Stimulated activated CD4-positive, alpha-beta T cell treated with anti-CD3 and anti-CD28 coated beads, TNF-alpha, amount 100 ng/mL, for 1 hour (primary cell): ENCODE data around the gene CPM.
"Not testable (repeated sequence)": the region's sequence is repeated elsewhere in the genome, so short reads cannot be mapped to it uniquely, and the experiment has no call there.

Experiments used
- DNase-seq, 3 donors: peaks; one replicate each; pipeline ENCODE4 v3.0.0-alpha.2; 2020; ENCODE audit warnings: low read depth in 3 of 3, low spot score in 1 of 3

Gene CPM

DNA sequence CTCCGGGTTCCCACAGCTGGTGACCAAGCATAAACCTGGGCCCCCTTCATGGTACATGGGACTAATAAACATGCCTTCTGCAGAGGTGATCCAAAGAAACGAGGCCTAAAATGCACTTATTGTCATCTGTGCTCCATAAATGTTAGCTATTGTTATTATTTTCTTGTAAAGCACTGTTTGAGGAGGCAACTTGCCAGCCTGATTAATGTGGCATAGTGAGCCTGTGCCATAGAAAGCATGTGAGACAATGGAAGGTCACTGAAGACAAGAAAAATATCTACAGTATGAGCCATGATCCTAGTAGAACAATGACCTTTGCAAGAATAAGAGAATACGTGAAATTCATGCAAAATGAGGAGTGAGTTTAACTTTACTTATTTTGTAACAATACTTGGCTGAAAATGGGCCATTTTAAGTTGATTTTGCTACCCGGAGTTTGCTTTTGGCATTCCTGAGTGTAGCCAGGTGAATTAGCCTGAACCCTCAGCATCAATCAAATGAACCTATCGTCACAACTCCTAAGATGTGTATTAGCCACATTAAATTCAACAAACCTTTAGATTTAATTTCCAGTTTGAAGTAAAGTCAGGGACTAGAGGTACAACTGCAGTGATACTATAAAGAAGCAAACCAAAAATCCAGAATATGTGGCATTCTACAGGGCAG, 52.2 kb downstream of the CPM start:
- DNase-seq = no peak

DNA sequence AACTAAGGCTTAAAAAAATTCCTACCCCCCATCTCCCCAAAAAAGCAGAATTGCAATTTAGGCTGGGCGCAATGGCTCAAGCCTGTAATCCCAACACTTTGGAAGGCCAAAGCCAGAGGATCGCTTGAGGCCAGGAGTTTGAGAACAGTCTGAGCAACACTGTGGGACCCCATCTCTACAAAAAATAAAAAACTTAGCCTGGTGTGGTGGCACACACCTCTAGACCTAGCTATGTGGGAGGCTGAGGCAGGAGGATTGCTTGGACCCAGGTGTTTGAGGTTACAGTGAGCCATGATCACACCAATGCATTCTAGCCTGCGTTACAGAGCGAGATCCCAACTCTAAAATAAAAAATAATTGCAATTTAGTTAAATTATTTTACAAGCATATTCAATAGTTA, 54.1 kb downstream of the CPM start:
- DNase-seq = no peak

DNA sequence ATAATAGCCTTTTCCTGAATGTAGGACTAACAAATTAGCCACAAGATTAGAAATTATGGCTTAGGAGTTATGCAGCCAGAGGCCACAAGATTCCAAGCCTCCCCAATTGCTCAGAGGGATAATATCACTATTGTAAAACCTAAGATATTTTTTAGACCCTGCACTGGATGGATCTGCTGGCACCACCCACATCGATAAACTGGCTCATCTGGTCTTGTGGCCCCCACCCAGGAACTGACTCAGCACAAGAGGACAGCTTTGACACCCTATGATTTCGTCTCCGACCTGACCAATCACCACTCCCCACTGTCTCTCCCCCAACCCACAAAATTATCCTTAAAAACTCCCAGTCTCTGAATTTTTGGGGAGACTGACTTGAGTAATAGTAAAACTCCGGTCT, 54.7 kb downstream of the CPM start:
- DNase-seq = no peak

DNA sequence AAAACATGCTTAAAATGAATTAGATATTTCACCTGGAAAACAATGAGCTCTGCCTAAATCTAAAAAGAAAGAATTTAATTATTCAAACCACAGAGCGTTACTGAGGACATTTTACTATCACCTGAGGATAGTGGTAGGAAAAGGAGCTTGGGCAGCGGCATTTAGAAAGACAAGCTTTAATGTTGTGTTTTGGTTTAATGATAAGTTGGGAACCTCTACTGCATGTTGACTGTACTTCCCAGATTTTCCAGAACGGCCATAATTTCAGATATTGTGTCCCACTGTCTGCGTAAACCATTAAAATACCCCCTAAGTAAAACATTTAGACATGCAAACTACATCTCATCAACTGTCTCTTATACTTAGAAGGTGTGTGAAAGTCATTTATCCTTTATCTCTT, 55.4 kb downstream of the CPM start:
- no peak for DNase-seq

DNA sequence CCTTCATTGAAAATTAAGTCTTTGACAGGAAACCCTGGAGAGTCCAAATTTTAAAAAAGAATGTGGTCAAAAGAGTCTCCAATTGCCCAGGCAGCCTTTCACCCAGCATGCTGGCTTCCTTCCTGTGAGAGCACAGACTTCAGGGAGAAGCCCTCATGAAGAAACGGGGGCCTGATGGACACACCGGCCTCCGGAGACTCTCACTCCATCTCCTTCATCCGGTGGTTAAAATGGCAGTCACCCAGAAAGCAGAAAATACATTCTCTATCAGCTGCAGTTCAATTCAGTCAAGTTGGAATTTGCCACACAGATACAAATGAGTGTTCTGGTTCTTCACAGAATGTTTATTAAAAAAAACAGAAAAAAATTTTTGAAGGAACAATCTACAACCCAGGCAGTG, 56.5 kb downstream of the CPM start:
- no peak for DNase-seq

DNA sequence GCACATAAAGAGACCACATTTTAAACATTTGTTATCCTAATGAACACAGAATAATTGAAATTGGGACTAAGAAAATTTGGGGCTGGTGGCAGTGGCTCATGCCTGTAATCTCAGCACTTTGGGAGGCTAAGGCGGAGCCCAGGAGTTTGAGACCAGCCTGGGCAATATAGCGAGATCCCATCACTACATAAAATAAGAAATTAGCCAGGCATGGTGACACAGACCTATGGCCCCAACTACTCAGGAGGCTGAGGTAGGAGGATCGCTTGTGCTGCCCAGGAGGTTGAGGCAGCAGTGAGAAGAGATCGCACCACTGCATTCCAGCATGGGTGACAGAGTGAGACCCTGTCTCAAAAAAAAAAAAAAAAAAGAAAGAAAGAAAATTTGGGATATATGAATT, 59.7 kb downstream of the CPM start:
- DNase-seq = no peak

DNA sequence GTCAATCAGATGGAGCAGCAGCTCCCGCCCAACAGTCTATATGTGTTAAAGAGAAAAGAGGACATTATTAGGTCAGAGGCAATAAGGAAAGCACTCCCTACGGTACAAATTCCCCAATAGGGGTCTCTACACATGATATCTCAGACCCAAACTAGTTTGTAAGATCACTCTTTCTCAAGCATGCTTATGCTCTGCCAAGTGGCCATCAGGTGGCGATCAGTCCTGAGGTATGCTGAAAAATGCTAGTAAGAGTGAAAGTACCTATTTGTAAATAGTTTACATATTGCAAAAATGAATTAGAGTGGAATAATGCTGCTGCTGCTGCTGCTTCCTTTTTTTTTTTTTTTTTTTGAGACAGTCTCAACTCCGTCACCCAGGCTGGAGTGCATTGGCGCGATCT, 61.0 kb downstream of the CPM start:
- no peak for DNase-seq

DNA sequence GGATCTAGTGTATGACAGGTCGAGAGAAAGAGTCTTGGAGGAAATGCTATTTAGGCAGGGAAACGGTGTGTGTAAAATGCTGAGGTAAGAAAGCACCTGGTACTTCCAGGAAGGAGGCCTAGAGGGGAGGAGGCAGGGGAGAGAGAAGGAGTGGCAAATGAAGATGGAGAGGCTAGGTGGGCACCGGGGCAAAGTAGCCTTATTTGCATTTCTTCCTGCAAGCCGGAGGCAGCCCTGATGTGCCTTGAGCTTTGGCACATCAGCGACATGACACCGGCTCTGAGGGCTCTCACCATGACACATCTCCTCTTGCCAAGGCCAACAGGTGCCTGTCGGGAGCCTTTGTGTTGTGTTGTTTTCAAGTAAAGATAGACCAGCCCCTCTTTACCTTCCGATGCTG, 61.6 kb downstream of the CPM start:
- DNase-seq = no peak

DNA sequence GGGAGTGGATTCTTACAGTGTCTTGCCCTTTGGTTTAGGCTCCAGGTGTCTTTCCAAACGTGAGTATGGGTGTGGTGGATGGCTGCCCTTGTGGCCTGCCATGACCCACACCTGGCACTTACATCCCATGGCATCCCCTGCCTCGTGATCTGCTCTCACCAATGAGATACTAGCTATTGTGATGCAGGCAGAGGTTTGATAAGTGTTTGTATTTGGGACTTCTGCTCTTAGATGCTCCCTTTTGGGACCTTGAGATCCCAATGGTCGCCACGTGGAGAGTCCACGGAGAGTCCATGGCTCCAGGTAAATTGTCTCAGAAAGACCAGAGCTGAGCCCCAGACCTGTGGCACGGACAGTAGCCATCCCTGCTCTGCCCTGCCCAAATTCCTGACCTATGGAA, 62.5 kb downstream of the CPM start:
- no peak for DNase-seq

DNA sequence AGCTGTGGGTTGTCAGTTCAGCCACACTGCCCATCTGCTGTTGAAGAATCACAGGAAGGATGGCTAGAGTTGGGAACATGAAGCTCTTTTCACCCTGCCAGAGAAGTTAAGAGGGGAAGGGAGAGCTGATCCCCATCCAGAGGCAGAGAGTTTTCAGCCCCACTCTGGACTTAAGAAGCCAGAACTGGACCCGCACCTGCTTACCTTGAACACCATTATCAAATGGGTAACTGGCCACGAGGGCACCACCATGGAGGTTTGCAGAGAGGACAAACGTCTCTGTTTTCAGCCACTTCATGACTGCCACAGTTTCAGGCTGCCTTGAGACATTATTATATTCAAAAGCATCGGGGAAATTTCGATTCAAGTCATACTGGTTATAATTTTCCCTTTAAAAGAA, 63.0 kb downstream of the CPM start:
- DNase-seq = no peak

DNA sequence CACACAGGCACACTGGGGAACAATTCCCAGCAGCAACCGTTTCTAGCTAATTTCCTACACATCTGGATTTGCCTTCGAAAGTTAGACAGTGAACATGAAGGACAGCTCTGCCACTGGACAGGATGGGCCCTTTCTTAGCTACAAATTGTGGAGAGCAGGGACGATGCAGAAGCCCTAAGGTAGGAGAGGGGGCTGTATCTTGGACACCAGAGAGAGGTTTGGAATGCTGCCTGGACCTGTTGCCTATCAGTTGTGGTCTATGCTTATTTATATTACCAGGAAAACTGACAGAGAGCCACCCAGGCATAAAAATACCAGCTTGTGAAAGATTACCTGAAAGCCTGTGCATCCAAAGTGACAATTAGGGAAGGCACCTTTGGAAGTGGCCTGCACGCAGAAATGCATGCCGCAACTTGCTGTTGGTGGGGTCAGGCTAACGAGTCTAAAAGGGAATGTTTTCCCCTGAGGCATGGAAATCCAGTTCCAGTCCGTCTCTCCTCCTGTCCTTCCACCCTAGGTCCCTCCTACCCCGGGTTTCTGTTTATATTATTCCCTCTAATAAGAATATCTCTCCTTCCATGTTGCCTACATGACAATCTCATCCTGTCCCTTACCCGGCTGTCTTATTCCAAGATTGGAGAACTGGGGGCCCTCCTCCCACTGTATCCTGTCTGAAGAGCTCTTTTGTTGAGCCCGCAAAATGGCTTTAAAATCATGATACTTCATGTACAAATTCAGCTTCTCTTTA, 64.8 kb downstream of the CPM start:
- DNase-seq = no peak

DNA sequence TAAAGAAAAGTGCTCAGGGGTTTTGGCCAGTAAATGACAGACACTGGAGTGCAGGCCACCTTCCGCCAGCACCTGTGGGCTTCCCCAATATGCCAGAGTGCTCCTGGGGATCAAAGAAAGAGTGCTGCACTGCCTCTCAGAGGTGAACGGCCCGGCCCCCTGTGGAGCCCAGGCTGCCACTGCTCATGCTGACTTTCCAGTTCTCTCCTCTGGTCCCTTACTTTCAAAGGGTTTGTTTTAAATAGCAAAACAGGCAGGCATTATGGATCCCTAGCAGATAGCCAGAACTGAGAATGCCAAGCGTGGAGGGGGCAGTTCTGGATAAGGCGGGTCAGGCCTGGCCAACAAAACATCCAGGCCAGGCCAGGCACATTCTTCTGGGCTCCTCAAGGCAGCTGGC, 65.4 kb downstream of the CPM start:
- DNase-seq = no peak

DNA sequence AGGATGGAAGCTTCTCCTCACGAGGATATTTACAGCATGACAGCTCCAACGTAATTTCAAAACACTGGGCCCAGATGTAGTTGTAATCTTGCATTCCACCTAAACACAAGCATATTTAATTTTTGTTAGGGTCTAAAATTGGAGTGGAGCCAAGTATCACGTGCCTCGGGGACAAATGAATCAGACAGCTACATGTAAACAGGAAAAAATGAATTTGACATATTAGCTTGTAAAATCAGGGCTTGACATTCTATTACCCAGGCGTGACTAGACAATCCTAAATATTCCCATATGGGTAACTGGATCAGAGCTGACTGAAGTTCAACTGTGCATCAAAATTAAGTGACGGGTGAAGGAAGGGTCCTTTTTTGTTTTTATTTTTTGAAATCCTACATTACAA, 66.0 kb downstream of the CPM start:
- DNase-seq = no peak

DNA sequence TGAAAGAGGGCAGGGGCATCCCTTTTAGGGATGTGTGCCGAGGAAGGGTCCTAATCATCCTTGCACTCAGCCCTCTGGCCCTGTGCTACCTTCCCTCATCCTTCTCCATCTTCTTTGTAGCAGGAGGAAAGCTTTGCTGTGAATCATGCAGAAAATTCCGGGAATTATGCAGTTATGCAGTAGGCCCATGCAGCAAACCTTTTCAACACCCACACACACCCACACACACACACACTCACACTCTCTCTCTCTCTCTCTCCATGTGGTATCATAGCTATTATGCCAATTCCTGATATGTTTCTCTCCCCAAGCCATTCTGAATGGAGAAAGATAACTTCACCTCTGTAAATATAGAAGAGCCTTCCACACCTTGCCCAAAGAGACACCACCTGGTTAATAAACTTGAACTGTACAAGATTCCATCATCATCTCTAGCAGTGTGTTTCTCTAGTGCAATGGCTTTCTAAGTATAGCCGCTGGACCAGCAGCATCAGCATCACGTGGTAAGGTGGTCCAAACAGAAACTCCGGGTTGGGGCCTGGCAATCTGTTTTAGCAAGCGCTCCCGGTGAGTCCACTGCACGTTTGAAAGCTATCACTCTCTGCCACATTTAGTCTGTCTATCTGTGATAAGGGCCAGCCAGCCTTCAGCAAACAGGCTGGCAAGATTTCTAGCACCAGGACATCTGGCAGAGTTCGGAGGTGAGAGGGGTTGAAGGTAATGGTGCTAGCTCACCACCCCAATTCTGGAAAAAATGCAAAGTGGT, 67.4 kb downstream of the CPM start:
- DNase-seq = no peak

DNA sequence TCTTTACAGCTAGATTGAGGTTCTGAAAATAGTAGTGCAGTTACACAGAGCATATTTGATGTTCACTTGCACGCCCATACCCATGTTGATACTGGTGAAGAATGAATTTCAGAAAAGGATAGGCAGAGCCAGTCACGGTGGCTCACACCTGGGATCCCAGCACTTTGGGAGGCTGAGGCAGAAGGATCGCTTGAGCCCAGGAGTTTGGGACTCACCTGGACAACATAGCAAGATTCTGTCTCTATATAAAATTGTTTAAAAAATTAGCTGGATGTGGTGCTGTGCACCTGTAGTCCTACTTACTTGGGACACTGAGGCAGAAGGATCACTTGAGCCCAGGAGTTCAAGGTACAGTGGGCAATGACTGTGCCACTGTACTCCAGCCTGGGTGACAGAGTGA, 68.4 kb downstream of the CPM start:
- DNase-seq = no peak

DNA sequence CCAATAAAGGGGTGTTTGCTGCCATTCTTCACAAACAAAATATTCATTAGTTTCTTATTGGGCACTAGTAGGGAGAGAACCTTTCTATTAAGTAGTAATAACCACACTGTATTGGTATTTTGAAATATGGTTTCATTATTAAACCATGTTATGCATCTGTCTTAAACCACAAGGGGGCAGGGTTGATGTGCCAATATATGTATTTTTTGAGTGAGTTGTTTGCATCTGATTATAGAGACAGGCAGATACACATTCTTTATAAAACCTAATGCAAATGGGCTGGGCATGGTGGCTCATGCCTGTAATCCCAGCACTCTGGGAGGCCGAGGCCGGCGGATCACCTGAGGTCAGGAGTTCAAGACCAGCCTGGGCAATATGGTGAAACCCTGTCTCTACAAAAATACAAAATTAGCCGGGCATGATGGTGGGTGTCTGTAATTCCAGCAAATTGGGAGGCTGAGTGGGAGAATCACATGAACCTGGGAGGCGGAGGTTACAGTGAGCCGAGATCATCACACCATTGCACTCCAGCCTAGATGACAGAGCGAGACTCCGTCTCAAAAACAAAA, 69.0 kb downstream of the CPM start:
- DNase-seq = not testable (repeated sequence)

DNA sequence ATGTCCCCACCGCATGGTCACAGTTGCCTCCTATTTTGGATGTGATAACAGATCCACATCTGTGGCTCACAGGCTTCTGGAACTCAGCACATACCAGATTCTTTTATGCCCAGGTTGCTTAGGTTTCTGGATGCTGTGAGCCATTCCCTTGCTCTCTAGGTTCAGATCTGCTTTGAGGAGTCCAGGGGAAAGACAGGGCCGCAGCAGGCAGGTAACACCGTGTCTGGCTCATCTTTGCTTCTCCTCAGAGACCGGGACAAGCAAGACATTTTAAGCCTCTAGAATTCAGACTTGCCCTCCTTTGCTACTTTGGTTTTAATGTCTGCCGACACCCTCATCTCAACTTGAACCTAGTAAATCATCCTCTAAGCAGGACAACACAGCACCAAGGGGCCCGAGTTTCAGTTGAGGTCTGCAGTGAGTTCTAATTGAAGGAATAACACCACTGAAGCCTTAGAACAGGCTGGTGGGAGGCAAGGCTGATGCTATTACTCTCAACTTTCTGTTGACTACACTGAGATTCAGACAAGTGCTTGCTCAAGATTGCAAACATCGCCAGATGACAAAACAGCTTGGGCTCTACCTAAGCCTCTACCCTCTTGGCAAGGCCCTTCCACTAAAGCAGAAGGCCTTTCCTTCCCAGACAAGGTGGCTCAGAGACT, 69.7 kb downstream of the CPM start:
- DNase-seq = no peak

DNA sequence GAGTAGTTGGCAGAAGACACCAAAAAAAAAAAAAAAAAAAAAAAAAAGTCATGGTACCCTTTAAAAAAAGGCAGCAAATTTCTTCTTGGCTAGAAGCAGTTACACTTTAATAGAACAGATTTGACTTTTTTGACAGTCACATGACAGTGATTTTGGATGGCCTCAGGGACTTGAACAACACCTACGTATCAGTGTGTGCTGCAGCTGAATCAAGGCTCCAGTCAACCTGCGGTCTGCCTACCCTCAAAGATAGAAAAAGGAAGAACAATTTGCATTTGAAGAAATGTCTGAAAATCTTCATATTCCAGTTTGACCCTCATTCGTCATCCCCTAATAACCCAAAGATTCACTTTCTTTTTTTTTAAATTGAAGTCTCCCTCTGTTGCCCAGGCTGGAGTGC, 71.1 kb downstream of the CPM start:
- no peak for DNase-seq

DNA sequence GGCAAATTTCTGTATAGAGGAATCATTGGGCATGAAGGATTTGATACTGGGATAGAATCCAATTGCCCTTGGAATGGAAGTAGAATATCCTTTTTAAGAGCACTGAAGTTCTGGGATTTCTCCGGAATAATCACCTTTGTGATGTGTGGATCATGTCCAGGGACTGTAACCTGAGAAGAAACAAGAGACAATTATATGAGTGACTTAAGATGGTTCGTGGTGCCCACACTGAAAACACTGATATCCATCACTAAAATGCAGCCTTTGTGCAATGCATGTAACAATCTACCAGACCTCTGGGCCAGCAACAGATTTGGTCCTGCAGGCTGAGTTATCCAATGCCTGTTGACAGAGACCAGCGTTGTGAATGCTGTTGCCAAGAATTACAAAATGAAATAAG, 76.5 kb downstream of the CPM start:
- no peak for DNase-seq

DNA sequence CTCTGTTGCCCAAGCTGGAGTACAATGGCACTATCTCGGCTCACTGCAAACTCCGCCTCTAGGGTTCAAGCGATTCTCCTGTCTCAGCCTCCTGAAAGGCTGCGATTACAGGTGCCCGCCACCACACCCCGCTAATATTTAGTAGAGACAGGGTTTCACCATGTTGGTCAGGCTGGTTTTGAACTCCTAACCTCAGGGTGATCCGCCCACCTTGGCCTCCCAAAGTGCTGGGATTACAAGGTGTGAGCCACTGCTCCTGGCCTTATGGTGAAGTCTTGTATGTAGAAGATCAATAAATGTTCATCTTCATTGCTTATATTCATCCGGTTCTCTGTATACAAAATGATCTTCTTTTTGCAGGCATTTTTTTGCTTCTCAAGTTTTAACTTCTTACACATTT, 77.2 kb downstream of the CPM start:
- DNase-seq = no peak

DNA sequence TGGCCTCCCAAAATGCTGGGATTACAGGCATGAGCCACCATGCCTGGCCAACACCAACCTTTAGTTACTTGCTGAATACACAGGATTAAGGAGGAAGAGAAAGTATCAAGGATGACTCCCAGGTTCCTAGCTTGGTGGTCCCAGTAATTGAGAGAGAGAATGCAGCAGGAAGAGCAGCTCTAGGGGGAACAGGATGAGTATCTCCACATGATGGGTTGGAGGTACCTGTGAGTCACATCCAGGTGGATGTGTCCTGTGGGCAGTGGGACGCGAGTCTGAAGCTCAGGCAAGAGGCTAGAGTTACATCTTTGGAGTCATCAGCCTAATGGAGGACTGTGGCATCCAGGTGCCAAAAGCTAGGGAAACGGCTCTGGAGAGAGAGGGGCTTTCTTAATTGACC, 77.9 kb downstream of the CPM start:
- DNase-seq = no peak

DNA sequence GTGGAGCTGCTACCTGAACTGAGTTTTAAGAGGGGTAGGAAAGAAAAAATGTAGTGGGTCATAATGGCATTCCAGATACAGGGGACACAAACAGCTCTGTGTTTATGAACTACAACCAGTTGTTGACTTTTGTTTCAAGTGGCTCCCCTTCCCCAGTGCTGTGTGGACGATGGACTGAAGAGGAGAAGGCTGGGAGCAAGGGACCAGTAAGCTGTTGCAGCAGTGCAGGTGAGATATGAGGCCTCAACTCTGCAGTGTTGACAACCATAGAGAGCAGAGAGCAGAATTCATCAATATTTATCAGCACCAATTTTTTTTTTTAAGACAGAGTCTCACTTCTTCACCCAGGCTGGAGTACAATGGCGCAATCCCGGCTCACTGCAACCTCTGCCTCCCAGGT, 78.4 kb downstream of the CPM start:
- no peak for DNase-seq
